Astrocyte of the cerebellum (primary cell): Measurements from ENCODE around the gene NT5DC2.

Experiments
- DNase-seq: peaks from one replicate; pipeline ENCODE4 v3.0.0-alpha.2; 2011; ENCODE audit warnings: low read depth
- H3K4me3 ChIP-seq: 2 replicates; pipeline ENCODE4 v1.5.1; 2011; ENCODE audit warnings: mild to moderate bottlenecking, low read depth, low read length, moderate library complexity
- in situ Hi-C: cut with HindIII; loops from 2 replicates; pipeline ENCODE4 v1.10.0; 2017; ENCODE audit warnings: low sequenced_read_pairs
- TF ChIP-seq, protein P1 (sequence below): IDR thresholded peaks from 2 replicates; pipeline ENCODE4 v1.5.1; 2012; ENCODE audit warnings: low read length, low read depth, moderate library complexity, mild to moderate bottlenecking; ENCODE audit errors: missing control alignments

Gene NT5DC2

GRCh38 chr3:52521488-52521824 lies 12.2 kb downstream of the NT5DC2 start:
- in situ Hi-C loops, result no loop called here
- TF ChIP-seq, protein P1, sequence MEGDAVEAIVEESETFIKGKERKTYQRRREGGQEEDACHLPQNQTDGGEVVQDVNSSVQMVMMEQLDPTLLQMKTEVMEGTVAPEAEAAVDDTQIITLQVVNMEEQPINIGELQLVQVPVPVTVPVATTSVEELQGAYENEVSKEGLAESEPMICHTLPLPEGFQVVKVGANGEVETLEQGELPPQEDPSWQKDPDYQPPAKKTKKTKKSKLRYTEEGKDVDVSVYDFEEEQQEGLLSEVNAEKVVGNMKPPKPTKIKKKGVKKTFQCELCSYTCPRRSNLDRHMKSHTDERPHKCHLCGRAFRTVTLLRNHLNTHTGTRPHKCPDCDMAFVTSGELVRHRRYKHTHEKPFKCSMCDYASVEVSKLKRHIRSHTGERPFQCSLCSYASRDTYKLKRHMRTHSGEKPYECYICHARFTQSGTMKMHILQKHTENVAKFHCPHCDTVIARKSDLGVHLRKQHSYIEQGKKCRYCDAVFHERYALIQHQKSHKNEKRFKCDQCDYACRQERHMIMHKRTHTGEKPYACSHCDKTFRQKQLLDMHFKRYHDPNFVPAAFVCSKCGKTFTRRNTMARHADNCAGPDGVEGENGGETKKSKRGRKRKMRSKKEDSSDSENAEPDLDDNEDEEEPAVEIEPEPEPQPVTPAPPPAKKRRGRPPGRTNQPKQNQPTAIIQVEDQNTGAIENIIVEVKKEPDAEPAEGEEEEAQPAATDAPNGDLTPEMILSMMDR, result no peak
- no peak for DNase-seq
- H3K4me3 ChIP-seq, result no peak overlapping the region

DNA sequence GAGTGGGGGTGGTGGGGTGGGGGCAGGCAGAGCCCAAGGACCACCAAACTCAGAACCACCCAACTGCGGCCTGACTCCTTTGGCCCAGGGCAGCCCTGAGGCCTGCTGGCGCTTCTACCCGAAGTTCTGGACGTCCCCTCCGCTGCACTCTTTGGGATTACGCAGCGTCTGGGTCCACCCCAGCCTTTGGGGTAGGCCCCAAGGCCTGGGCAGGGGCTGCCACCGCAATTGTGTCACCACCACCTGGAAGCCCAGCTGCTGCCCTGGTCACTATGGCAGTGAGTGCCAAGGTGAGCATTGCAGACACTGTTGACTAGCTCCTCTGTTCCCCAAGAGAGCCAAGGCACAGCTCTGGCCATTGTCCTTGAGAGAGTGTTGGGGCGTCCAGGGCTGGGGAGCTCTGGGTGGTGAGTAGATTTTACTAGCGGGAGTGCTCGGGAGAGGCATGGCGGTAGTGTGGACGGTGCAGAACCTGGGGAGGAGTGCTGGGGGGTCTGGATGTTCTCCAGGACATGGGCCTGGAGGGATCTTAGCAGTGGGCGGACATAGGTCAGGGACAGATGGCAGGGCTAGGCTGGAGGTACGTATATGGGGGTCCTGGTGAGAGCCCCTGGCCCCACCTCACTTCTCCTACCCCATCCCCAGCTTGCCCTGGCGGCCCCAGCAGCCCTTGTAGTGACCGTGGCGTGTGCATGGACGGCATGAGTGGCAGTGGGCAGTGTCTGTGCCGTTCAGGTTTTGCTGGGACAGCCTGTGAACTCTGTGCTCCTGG lies 12.8 kb downstream of the NT5DC2 start:
- no peak overlapping the region for H3K4me3 ChIP-seq
- in situ Hi-C loops, result no loop called here
- DNase-seq, result no peak
- TF ChIP-seq, protein P1, result no peak

- TF ChIP-seq, protein P1, result no peak
- in situ Hi-C loops, result no loop called here
- no peak overlapping the region for H3K4me3 ChIP-seq
- no peak for DNase-seq
These were observed 13.5 kb downstream of the NT5DC2 start for GRCh38 chr3:52520141-52520667.

DNA sequence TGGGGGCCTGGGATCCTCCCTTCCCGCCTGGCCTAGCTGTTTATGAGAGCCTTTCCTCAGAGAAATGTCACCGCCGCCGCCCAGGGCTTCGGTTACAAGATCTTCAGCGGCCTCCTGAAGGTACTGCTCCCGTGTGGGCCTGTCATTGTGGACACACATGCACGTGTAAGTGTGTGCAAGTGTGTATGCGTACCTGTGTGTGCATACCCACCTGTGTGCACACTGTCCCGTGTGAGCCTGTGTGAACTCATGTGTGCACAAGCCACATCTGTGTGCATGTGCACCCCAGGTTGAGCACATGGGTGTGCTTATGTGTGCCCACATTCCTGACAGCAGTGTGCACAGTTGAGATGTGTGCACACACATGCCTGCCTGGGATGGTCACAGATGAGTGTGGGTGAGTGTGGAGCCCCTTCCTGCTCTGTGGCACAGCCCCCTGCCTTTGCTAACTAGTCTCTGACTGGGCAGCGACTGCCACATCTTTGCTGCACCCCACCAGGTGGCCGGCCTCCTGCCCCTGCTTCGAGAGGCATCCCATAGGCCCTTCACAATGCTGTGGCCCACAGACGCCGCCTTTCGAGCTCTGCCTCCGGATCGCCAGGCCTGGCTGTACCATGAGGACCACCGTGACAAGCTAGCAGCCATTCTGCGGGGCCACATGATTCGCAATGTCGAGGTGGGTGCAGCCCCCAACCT lies 14.1 kb downstream of the NT5DC2 start:
- in situ Hi-C loops, result no loop called here
- no peak for DNase-seq
- no peak overlapping the region for H3K4me3 ChIP-seq
- TF ChIP-seq, protein P1, result no peak

DNA sequence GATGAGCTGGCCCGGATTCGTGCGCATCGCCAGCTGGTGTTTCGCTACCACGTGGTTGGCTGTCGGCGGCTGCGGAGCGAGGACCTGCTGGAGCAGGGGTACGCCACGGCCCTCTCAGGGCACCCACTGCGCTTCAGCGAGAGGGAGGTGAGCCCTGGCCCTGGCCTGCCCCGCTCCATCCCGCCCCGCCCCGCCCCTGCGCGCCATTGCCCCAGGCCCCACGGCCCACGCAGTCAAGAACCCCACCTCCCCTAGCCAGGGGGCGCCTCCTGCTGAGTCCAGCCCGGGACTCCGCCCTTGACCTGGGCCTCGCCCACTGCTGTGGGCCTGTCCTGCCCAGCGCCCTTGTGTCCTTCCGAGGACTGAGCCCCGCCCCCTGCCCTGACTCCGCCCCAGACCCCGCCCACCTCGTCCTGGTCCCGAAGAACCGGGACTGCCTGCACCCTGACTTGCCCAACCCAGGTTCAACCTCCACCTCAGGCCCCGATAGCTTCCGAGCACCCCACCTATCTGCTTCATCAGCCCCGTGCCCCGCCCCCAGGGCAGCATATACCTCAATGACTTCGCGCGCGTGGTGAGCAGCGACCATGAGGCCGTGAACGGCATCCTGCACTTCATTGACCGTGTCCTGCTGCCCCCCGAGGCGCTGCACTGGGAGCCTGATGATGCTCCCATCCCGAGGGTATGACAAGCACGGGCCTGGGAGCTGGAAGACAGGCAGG lies 14.8 kb downstream of the NT5DC2 start:
- no peak for DNase-seq
- TF ChIP-seq, protein P1, result no peak
- in situ Hi-C loops, result no loop called here
- H3K4me3 ChIP-seq, result no peak overlapping the region

DNA sequence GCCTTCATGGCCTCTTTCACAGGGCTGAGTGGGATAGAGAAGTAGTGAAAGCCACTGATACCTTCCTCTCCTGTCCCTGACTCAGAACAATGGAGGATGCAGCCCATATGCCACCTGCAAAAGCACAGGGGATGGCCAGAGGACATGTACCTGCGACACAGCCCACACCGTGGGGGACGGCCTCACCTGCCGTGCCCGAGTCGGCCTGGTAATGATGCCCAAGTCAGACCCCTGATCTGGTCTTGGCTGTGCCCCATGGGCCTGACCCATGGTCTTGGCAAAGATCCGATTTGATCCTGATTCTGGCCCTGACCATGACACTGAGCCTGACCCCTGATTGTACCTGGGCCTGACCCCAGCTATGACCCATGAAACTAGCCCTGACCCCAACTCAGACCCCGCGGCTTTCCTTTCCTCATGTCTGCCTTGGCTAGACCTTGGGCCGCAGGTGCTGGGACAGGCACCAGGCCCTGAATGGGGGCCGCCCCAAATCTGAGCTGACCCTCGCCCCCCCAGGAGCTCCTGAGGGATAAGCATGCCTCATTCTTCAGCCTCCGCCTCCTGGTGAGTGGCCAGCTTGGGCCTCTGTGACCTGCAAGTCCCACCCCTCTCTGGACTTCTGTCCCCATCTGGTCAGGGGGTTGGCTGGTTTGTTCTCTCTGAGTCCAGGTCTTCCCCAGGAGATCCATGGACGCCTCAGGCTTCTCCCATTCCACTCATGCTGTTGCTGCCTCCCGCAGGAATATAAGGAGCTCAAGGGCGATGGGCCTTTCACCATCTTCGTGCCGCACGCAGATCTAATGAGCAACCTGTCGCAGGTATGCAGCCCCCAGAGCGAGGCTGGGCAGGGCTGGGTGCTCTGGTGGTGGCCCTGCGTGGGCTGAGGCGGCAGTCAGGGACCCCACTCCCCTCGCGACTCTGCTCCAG lies 15.6 kb downstream of the NT5DC2 start:
- no peak for DNase-seq
- TF ChIP-seq, protein P1, result no peak
- no peak overlapping the region for H3K4me3 ChIP-seq
- in situ Hi-C loops, result no loop called here
